Stimulated activated CD8-positive, alpha-beta memory T cell treated with anti-CD3 and anti-CD28 coated beads, Interleukin-2, amount 100 ng/mL, for 48 hours (primary cell): ENCODE results near the gene POU2F3.

Source experiments
- DNase-seq, 2 donors: peaks; one replicate each; pipeline ENCODE4 v3.0.0-alpha.2; 2020; ENCODE audit warnings: low read depth in 2 of 2

Gene POU2F3

DNA sequence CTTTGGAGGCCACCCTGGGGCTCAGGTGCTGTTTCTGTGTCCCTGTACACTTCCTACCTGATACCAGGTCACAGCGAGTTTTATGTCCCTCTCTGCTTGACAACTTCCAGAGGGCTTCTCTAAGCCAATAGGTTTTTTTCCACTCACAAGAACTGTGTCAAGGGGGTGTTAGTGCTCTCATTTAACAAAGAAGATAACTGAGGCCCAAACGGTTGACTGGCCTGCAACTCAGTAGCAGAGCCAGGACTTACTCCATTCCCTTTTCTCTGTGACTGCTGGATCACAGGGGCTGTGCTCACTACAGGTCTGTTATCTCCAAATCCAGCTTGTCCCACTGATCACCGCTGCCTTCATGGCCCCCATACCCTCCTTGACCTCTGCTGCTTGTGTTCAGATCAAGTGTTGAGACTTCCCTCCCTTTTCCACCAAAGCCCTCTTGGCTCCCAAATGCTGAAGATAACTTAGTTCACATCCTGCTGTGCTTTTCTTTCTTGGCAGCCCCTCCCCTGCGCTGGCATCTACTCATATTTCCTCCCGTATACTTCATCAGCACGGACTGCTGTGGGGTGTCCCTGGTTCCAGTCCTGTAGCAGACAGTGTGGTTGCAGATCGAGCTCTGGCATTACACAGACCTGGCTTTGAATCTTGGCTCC is 41.3 kb downstream of the POU2F3 start:
- DNase-seq, result no peak

DNA sequence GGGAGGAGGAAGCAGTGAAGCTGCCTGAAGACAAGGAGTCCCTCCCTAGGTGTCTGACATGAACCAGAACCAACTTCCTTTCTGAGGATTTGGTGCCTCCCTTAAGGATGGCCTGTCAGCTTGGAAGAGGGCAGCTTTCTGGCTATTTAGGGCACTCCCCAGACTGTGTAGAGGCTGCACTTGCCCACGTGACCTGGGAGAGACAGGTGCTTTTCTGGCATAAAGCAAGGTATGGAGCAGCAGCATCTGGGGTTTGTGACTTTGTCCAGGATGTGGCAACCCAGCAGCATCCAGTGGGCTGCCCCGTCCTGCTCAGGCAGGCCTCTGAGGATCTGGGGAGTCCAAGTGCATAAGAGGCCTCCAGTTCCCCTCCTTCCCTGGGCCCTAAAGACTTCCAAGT is 43.2 kb downstream of the POU2F3 start:
- no peak for DNase-seq

DNA sequence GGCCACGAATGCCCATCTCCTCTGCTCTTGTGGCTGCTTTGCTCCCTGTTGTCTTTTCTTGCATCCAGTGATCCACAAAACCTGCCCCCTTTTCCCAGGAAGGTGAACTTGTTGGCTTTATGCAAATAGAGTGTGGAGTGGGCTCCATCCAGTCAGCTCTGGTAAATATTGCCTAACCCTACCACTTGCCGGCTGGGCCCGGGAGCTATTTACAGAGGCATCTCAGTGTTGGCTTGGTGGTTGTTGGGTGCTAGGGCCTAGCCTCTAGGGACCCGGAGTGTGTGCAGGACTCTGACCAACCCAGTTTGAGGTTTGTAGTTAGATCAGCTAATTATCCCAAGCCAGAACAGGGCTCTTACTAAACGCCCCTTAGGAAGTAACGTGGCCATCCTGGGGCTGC is 44.3 kb downstream of the POU2F3 start:
- no peak for DNase-seq

DNA sequence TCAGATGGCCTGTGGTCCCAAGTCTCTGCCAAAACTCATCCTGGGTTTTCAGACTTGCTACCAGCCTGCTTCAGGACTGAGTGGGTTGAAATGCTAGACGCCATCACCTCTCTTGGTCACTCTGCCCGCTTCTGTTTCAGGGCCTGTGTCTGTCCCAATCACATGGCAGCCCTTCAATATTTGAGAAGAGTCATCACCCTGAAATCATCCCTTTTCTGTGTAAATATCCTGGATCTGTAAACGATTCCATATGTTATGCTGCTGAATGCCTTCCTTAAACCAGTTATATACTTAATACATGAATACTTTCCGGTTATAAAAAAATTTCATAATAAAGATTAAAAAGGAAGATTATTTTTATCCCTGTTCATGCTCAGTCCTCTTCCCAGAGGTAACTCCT is 45.3 kb downstream of the POU2F3 start:
- DNase-seq, result no peak

DNA sequence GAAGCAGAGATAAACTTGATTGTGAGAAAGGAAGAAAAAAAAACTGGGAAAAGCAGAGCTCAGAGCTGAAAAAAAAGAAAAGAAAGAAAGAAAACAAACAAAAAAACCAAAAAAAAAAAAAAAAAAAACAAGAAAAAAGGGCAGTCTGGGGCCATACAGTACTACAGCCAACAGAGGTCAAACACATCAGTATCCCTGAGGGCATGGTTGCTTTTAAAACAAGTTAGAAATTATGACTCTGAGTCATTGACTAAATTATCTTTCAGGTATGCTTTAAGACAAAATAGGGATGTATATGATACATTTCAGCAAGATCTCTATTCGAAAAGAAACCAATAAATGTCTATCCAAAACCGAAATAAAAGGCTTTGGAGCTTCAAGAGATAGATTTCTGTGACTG is 48.1 kb downstream of the POU2F3 start:
- DNase-seq, result no peak

DNA sequence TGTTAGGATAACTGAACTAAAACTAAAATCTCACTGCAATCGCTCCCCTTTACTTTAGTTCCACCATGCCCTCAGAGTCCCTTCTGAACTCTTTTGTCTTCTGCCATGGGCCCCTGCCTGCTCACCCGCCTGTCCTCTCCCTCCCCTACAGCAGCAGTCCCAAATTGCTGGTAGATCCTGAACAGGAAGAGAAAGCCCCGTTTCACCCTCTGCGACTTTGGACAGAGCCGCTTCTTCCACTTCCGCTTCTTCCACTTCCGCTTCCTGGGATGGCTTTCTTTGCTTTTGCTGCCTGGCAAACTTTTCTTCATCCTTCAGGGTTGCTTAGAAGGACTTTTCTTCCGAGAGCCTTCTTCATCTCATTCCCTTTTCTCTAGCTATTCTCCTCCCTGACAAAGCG is 49.5 kb downstream of the POU2F3 start:
- no peak for DNase-seq

DNA sequence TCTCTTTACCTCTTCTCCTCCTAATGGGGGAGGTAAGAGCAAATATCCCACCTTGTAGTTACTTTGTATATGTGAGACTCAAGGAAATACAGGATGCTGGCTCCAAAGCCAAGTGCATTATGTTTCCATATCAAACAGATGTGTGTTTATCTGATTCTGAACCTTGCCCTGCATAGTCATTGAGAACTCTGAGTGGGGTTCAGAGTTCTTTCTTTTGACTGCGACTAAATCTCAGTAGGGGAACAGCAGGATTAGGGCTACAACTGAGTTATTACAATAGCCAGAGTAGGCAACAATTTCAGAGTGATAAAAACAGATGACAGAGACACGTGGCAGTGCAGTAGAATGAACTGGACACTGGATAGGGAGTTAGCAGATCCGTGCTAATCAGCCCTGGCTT is 51.0 kb downstream of the POU2F3 start:
- DNase-seq, result no peak

DNA sequence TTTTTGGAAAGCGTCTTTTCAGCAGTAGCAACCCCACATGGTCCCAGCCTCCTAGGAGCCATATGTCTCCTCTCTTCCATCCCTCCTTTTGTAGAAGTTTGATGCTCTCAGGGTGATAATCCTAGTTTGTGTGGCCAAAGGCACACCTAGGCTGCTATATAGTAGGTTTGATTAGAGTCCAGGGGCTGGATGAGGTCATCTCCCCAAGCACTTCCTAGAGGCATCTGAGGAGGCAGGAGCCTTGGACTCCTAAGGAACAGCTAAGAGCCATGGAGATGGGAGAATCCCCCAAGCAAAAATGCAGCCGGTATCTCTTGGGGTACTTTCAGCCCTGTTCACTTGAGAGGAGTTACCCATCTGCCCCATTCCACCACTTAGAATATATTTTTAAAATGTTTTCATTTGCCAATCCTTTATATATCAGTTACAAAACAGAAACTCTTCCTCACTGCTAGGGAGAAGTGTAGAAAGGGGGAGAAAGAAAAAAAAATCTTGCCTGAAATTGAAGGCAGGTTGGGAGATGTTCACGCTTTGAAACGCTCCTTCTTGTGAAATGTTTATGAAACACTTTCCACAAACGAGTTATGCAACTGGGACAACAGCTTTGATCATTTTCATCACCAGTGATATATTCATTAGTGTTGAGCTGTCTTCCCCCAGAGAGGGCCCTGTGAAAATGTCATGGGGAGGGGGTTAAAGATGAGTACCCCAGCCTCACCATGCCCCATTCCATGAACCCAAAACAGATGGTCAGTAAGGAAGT is 53.3 kb downstream of the POU2F3 start:
- no peak for DNase-seq

DNA sequence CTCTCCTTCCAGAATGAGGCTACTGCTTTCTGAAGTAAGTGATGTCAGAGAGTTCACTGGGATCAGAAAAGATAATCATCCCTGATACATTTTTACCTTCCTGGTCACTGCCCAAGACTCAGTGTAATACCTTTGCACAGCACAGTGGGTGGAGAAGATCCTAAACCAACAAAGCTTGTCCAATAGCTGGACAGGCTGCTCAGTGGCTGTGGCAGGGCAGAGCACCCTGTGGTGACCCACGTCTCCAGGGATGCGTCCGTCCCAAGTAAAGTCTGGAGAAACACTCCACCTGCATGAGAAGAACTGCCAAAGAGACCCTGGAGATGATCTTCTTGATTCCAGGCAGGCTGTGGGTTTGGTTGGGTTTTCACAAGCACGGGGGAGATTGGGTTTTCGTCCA is 54.2 kb downstream of the POU2F3 start:
- no peak for DNase-seq

DNA sequence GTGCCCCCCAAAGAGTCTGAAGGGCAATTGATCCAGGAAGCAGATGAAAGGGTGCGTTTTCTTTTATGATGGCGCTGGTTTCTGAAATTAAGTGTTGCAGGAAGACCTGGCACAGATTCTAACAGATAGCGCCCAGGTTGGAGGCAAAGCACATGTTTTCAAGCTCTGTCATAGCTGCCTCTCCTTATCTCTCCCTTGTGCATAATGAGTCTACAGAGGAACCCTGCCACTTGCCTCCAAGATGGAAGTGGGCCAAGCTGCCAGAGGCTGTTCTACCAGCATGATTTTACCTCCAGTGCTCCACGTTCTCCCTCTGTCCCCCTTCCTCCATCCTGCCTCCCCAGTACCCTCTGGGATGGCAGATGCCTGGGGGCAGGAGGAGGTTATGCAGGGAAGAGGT is 55.2 kb downstream of the POU2F3 start:
- no peak for DNase-seq

DNA sequence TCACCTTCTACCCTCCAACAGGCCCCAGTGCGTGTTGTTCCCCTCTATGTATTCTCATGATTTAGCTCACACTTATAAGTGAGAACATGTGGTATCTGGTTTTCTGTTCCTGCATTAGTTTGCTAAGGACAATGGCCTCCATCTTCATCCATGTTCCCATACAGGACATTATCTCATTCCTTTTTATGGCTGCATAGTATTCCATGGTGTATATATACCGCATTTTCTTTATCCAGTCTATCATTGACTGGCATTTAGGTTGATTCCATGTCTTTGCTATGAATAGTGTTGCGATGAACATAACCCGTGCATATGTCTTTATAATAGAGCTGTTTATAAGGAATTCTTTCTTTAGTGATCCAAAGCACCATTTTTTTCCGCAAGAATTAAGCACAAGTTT is 56.6 kb downstream of the POU2F3 start:
- no peak for DNase-seq

DNA sequence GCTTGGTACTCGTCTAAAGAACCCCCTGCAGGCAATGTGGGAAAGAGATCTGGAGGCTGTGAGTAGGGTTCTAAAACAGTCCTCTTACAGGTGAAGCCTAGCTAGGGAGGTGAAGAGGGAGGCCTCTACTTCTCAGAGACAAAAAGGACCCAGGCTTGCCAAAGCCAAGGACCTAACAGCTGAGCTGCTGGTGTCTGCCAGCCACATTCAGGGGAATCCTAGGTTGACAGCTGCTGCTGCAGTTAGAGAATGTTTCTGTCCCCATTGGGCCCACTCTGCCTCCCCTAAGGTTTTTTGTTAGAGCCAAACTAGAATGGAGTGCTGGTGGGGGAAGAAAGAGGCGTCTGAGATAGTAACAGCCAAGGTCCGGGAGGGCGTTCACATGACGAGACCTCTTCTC is 58.5 kb downstream of the POU2F3 start:
- DNase-seq, result no peak

DNA sequence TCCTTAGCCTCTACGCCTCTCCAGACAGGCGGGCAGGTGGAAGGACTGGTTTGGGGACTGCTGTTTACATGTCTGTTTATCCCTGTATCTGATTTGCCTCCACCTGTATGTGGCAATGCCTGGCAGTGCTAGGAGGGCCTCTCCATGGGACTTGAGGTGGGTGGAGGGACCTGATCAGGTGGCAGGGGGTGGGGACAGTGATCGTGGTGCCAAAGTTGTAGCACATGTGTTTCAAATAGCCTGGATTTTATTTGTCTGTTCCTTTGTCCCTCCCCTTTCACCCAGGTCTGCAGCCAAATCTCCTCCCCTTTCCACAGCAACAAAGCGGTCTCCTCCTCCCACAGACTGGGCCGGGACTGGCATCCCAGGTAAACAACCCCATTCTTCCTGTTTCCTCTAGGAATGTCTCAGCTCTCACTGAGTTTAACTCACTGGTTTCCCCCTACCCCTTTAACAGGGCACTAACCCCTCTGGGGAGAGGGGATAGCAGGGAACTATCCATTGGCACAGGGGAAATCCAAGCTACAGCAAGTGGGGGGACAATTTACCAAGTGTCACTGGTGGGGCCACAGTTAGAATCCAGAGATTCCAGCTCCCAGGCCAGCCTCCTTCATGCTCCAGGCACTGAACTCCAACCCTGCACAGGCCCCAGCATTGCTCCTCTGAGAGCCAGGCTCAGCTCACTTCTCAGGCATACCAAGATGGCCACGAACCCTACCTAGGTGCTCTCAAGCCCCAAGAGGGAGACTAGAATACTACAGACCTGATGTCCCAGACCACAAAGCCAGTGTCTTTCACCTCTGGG is 62.3 kb downstream of the POU2F3 start:
- DNase-seq, result no peak

DNA sequence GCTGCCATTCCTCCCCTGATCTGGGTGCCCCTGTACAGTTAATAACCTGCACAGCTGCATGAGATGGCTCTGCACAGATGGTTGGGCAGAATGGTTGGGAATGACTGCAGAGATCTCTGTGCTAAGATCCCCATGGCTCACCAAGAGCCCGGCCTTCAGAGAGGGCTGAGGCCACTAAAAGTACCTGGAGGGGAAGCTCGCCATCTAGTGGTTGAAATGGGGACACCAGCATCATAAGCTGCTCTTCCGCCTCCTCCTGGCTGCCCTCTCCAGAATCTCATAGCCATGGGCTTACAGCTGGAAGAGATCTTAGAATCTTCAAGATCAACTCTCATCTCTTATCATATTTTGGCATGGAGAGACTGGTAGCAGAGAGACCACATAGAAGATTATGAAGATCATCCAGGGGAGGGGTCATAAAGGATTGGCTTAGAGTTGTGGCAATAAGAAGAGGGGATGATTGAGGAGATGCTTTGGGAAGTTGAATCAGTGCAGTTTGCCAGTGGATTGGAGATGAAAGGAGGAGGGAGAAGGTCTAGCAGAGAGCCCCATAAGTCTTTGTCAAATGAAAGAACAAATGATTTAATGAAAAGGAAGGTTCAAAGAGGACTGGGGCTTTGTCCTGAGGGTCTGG is 63.2 kb downstream of the POU2F3 start:
- DNase-seq, result peak; percentile 15 to 37

DNA sequence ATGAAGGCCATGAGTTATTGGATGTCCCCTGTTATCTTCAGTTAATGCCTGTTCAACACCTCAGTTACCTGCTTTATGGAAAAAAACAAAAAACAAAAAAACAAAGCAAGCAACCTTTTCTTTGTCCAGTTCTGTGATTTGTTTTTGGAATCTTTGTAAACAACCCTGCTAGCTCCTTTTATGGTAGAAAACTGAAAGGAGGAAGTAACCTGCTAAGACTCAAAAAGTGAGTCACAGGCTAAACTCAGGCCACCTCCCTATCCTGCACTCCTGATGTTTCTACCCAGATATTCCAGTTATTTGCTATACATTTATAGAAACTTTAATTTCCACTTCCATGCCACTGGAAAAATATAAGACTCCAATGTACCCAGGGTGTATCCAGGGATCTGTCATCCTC is 64.6 kb downstream of the POU2F3 start:
- no peak for DNase-seq

DNA sequence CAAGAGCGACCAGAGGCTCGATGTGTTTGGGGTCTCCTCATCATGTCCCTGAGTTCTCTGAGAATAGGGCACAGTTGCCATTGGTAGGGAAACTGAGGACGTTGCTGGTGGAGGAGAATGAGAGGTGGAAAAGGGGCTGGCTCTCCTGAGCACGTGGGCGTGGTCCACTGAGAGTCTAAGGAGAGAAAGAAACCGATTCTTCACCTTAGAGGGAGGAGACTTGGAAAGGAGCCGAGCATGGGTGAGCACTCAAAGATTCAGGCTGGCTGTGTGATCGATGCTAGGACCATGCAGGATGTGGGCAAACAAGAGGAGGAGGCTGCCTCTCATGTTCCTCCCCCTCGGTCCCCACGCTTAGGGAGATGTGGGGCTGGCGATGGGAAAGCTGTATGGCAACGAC is 65.3 kb downstream of the POU2F3 start:
- DNase-seq, result no peak

DNA sequence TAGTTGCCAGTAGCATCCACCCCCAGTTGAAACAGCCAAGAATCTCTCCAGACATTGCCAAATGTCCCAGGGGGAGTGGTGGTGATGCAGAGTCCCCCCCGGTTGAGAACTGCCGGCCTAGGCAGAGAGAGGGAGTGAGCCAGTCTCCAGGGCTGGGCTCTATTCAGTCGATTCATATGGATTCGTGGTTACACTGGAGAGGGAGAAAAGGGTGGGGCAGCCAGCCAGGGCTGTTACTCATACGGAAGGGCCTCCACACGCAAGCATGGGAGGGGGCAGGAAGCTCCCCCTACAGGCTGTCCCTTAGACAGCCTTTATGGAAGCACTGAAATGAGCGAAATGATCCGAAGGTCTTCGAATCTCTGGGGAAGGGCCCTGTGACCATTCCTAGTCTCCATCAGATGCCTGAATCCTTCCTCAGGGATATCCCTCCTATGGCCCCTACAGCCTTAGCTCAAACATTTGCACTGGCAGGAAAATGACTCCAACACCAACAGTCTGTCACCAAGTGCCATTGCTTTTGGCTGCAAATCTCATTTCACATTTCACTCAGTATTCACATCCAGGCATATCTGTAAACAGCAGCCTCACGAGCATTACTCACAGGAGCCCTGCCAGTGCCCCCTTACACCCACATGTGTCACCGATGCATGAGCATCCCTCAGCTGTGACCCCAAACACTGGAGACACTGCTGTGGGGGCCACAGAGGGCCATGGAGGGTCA is 66.7 kb downstream of the POU2F3 start:
- no peak for DNase-seq

DNA sequence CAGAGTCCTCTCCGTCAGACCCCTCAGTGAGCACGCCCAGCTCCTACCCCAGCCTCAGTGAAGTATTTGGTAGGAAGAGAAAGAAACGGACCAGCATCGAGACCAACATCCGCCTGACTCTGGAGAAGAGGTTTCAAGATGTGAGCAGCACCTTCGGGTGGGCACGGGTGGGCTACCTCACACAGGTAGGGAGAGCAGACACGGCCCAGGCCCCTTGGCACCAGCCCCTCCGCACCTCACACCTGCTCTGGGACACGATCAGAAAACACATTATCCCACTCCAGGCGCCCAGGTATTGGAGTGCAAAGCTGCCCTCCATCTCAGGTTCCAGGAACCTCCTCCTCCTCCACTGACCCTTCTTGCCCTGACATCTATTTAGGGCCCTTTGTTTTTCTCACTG is 67.5 kb downstream of the POU2F3 start:
- DNase-seq, result no peak

DNA sequence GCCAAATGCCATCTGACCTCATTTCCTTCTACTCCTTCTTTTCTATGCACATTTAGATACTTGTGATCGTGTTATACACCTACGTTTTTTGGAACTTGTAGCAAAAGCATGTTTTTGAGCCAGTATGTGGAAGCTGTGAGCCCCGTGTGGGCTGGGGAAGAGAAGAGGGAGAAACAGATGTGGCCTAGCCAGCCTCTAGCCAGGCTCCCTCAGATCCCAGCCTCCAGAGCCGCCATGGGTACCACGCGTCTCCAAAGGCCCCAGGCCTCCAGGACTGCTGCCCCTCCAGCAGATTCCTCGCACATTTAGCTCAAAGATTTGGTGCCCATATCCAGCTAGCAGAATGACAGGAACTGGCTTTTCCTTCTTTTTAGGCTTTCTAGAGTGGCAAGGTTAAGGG is 68.1 kb downstream of the POU2F3 start:
- no peak for DNase-seq

DNA sequence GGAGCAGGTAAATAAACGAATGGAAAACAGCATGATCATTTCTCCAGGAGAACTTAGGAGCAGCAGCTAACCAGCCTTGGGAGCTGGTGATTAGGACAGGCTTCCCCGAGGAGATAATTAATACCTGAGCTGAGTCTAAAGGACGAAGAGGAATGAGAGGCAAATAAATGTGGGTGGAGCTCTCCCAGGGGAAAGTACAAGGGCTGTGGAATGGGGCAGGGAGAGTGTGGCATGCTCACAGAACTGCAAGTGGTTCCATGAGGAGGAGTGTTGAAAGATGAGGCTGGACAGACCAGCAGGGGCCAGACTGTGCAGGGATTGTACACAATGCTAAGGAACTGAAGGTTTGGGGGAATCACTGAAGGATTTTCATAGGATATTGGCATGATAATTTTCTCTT is 70.9 kb downstream of the POU2F3 start:
- no peak for DNase-seq

DNA sequence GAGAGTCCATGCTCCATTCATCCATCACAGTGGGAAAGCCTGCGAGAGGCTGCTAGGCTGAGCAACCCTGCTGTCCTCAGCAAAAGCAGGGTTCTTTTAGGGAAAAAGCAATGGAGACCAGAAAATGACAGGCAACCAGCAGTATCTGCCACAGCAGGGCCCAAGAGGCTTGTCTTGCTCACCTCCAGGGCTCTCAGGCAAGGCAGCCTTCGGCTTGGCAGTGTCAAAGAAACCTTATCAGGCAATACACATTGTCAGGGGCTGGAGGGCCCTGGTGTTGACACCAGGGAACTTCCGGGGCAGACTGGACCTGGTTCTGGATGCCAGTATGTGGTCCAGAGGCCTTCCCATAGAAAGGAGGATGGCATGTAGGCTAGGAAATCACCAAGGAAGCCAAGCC is 74.9 kb downstream of the POU2F3 start:
- no peak for DNase-seq
